Endometrial microvascular endothelial cells (primary cell): Measurements from ENCODE around the gene SARDH. TPM values are rescaled to one million over a fixed set of nuclear protein-coding genes. Genes with fewer than 3 reads are reported as not detected.

Experiments
- in situ Hi-C: cut with HindIII; loops from 2 replicates; pipeline ENCODE4 v1.10.0; 2017; ENCODE audit warnings: low sequenced_read_pairs, low pct_unique_long_range_greater_than_20kb; ENCODE audit errors: inconsistent ontology term
- total RNA-seq: library from RNA; depleted of rRNA; stranded (reverse); fragments of >200 nt; gene quantifications from one replicate; pipeline ENCODE4 v1.2.3, GENCODE V29; 2015; ENCODE audit errors: inconsistent ontology term

Gene SARDH
- total RNA-seq, 1 donor from 2014 or later: not detected

DNA sequence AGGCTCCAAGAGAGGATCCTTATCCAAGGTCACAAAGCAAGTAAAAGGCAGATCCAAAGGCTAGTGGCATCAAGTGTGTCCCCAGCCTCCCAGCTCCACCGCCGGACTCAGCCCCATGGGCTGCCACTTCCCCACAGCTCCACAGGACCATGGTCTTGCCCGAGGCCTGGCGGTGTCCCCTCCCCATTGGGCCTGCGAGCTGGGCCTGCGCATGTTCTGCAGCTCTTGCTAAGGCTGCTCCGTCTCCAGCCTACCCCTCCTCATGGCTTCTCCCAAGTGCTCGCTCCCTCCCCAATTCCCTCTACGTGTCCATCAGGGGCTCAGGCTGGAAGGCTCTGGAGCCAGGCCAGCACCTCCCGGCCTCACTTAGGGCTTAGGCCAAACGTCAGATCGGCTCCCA lies 72.6 kb downstream of the SARDH start:
- in situ Hi-C loops: no loop called here

GRCh38 chr9:133665096-133665495 lies 73.1 kb downstream of the SARDH start:
- in situ Hi-C loops: no loop called here

DNA sequence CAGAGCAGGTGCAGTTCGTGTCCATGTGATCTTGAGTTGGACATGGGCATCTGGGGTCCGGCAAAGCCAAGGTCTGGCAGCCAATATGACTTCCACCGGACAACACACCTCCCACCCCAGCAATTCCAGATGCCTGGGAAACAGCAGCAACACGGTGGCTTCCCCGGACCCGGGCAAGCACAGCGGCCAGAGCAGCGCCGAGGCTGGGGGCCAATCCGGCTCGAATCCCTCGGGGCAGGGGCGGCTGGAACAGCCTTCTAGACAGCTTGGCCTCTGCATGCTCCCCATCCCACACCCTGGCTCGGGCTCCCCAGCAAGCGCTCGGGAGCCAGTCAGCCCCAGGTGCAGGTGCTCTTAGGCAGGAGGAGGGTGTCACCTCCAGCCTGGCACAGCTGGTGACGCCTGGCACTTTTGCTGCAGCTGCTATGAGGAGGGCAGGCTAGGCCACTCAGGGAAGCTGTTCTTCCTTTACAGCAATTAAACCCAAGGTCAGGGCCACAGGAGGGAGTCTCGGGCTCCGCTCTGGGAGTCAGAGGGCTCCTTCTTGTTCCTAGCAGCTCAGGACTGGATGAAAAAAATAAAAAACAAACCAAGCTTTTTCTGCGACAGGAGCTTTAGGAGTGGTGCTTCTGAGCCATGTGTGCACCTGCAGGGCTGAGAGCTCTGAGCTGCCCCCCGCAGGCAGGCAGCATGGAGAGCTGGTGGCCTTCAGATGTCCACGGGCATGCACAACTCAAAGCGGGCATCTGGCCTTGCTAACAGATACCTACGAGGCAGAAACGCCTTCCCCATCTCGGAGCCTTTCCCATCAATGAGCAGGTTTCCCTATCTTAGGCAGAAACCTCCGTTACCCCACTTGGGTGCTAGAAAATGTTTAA lies 73.7 kb downstream of the SARDH start:
- in situ Hi-C loops: no loop called here

- in situ Hi-C loops: no loop called here
Observed at GRCh38 chr9:133661846-133662540, 76.2 kb downstream of the SARDH start.

GRCh38 chr9:133659516-133659915 lies 78.6 kb downstream of the SARDH start:
- in situ Hi-C loops: no loop called here

DNA sequence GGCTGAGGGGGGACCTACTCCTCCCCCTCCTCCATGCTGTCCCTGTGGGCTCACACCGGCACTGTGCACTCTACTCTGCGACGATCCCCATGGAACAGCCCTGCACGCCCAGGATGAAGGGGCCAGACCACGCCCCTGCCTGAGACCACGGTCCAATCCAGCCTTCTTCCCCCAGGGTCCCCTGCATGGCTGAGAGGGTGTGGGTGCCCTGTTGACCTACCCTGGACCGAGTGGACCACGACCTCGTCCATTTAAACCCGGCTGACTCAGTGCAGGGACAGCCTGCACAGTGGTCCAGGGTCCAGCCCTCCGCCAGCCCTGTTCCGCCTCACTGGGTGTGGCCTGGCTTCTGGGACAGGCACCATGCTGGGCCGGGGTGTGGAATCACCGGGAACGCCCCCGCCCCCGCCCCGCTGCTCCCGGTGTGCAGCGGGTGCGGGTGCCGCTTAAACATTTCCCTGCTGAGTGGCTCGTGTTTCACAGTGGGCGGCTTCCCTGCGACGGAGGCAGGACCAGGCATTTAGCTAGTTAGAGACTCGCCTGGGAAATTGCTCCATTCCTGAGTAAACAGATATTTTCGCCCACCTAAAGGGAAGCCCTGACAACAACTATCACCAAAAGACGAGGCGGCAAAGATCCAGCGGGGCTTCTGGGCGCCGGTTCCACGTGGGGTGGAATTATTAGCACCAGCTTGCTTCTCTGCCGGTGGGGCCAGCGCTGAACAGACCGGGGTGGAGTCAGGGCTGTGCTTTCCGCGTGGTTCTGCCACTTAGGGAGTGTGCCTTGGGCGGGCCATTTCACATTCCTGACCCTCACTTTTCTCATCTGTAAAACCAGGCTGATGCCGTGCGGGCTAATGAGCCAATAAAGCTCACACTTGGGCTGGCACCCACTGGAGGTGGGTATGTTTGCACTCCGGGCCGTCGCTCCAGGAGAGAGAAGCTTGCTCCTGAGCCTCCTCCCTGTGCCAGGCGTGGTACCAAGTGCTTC lies 79.4 kb downstream of the SARDH start:
- in situ Hi-C loops: no loop called here

DNA sequence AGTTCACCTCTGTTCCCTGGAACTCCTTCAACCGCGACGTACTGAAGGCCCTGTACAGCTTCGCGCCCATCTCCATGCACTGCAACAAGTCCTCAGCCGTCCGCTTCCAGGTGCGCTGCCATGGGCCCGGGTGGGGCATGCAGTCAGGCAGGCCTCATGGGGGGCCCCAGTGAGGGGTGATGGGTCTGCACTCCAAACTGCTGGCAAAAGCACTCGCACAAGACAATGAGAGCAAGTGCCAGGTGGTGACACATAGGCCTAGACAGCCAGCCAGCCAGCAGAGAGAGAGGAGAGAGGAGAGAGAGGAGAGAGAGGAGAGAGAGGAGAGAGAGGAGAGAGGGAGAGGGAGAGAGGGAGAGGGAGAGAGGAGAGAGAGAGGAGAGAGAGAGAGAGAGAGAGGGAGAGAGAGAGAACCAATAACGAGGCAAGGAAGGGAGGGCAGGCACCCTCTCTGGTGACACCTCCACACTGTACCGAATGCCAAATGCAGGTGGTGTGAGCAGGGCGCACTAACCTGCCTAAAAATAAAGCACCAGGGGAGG lies 81.0 kb downstream of the SARDH start:
- in situ Hi-C loops: no loop called here

- in situ Hi-C loops: no loop called here
Observed at GRCh38 chr9:133656211-133657119, 81.7 kb downstream of the SARDH start.

GRCh38 chr9:133655701-133656100 lies 82.5 kb downstream of the SARDH start:
- in situ Hi-C loops: no loop called here

GRCh38 chr9:133654736-133655657 lies 83.2 kb downstream of the SARDH start:
- in situ Hi-C loops: no loop called here

DNA sequence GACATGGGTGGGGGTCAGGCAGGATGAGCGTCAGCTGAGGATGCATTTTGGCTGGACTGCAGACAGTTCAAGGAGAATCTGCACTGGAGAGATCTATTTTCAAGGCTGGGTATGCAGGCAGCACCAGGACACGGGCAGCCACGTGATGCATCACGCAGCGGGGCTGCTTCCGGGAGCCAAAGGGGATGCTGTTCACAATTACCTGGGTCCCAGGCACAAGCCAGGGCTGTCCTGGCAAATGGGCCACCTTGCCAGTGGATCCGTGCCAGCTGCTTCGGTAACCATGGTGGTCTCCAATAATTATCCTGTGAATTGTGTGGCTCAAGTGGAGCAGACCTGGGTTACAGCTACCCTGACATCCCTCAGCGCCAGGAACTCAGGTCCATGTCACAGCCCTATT lies 84.5 kb downstream of the SARDH start:
- in situ Hi-C loops: no loop called here

DNA sequence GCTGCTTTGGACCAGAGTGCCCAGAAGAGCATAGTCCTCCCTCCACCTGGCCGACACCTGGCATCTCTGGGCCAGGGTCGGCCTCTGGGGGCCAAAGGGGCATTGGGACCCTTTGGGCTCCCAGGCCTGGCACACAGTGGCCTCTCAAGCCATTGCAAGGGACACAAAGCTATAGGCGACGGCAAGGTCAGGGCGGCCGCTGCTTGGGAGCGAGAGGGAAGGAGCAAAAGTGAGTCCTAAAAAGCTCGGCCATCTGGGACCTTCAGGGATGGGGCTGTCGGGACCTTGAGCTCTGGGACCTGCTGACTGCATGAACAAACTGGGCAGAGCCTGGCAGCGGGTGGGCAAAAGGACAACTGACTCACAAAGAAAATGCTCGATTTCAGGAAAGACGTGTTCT lies 88.1 kb downstream of the SARDH start:
- in situ Hi-C loops: no loop called here

- in situ Hi-C loops: no loop called here
Observed at GRCh38 chr9:133649194-133649593, 89.0 kb downstream of the SARDH start.

DNA sequence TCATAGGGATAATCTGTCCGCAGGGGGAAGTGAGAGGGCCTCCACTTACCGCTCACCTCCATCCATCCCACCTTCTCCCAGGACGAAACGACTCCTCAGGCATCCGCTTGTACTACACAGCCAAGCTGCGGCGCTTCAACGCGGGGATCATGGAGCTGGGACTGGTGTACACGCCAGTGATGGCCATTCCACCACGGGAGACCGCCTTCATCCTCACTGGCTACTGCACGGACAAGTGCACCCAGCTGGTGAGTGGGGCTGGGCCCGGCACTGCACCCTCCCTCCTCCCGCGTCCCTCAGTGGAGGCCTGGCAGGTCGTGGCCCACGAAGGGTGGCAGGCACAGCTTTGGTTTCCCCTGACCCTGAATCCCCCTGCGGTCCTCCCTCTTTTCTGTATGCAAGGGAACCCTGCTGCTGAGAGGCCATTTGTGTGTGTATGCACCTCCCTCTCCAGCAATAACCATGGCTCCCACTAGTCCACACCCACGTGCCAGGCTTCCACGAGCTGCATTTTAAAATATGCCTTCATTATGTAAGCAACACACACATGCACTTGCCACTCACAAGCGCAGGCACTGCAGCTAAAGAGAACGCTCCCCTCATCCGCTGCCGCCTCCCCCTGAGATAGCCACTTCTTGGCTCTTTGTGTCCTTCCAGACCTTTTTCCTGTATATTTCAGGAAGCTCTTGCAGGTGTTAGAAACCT lies 90.2 kb downstream of the SARDH start:
- in situ Hi-C loops: no loop called here

GRCh38 chr9:133647148-133647547 lies 91.0 kb downstream of the SARDH start:
- in situ Hi-C loops: no loop called here

DNA sequence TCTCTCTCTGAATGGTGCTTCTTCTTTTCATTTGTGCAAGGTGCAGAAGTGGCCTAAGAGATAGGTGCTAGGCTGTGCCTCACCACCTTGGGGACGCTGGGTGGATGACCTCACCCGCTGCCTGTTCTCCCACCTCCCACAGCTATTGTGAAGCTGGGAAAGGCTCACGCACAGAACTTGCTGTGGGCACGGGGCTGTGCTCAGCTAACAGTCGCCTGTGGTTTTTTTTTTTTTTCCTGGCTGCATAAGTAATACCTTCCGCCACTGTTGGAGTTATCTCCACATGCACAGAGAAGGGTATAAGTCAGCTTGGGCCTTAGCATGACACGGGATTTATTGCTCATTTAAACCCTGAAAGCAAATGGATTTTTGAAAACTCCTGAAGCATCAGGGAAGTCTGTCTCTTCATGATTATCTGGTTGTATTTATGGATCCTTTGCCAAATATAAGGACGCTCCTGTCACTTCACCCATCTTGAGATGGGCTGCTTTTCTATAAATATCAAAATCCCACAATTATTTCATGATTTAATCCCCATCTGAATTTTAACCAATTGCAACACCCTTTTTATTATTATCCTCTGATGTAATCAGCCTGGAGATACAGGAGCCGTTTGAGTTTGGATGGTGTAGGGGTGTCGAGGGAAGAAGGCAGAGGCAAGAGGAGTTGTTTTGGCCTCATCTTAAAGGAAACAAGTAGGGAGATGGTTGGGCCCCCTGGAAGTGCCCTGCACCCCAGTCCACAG lies 93.0 kb downstream of the SARDH start:
- in situ Hi-C loops: no loop called here
